SU-DHL-6 (cell line): ENCODE results near the gene MOV10L1.

Experiments
- EZH2phosphoT487 ChIP-seq: fragments of 200-600 bp; sonication (generic), shearing (Covaris generic); conservative IDR thresholded peaks from 2 replicates; pipeline ENCODE4 v1.6.1; 2018; ENCODE audit warnings: mild to moderate bottlenecking, antibody characterized with exemption, low read length, moderate library complexity, mixed read lengths
- TF ChIP-seq, protein P1 (sequence below): fragments of 200-600 bp; sonication (generic); IDR thresholded peaks from one replicate; pipeline ENCODE4 v1.5.1; 2017; ENCODE audit warnings: antibody characterized with exemption, mild to moderate bottlenecking, low read length, moderate library complexity; ENCODE audit not compliant: insufficient read depth, poor library complexity, severe bottlenecking

DNA sequence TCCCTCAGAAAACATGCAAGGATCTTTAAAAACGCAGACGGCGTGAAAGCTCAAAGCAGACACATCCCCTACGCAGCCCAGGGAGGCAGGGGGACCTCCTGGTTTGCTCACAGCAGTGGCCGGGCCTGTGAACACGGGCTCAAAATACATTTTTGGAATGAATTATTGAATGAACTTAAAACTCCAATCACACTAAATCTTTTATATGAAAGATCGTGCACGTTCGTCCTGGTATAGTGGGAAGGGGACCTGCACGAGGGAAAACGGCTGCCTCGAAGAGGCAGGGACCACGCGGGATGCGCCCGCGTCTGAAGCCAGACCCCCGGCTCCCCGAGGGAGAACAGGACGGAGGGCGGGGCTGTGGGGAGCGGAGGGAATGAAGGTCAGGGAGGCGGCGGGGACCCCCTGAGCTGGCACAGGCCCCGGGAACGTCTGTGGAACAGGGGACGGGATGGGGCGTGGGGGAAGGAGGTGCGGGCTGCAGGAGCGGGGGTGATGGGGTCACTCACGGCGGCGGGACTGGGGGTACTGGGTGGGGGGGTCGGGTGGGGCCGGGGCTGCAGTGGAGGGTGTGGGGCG lies 79.5 kb downstream of the MOV10L1 start:
- TF ChIP-seq, protein P1, sequence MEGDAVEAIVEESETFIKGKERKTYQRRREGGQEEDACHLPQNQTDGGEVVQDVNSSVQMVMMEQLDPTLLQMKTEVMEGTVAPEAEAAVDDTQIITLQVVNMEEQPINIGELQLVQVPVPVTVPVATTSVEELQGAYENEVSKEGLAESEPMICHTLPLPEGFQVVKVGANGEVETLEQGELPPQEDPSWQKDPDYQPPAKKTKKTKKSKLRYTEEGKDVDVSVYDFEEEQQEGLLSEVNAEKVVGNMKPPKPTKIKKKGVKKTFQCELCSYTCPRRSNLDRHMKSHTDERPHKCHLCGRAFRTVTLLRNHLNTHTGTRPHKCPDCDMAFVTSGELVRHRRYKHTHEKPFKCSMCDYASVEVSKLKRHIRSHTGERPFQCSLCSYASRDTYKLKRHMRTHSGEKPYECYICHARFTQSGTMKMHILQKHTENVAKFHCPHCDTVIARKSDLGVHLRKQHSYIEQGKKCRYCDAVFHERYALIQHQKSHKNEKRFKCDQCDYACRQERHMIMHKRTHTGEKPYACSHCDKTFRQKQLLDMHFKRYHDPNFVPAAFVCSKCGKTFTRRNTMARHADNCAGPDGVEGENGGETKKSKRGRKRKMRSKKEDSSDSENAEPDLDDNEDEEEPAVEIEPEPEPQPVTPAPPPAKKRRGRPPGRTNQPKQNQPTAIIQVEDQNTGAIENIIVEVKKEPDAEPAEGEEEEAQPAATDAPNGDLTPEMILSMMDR = no peak
- TF ChIP-seq EZH2phosphoT487 = no peak
